HG02938 (cell line): ENCODE results near the gene OSGIN1.

Experiments
- ATAC-seq: cut with Tn5 transposase; IDR thresholded peaks from one replicate; pipeline ENCODE4 v1.9.1; 2021; ENCODE audit warnings: mild to moderate bottlenecking, moderate library complexity; ENCODE audit not compliant: unreplicated experiment

Gene OSGIN1

GRCh38 chr16:83995754-83996153 lies 42.7 kb downstream of the OSGIN1 start:
- ATAC-seq = no peak

- ATAC-seq = no peak
These were observed 43.6 kb downstream of the OSGIN1 start for GRCh38 chr16:83996481-83997252.

- no peak for ATAC-seq
These were observed 45.1 kb downstream of the OSGIN1 start for GRCh38 chr16:83998091-83998490.

- ATAC-seq = no peak
These were observed 48.1 kb downstream of the OSGIN1 start for GRCh38 chr16:84000989-84001642.

DNA sequence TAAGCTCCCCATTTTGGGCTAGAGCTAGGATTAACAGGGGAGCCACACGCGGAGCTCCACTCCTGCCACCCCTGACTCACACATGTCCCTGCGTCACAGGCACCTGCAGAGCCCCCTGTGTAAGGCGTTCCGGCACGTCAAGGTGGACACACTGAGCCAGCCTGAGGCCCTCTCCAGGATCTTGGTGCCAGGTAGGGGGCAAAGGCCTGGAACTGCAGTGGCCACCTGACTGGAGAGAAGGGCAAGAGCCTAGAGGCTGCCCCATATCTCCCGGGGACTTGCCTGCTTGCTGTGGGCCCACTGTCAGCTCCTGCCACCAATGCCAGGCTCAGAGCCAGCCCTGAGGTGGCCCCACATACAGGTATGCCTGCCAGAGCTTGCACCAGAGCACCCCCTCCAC lies 48.7 kb downstream of the OSGIN1 start:
- no peak for ATAC-seq

- no peak for ATAC-seq
These were observed 50.0 kb downstream of the OSGIN1 start for GRCh38 chr16:84003038-84003437.

- no peak for ATAC-seq
These were observed 51.4 kb downstream of the OSGIN1 start for GRCh38 chr16:84004442-84004841.

- ATAC-seq = no peak
These were observed 52.4 kb downstream of the OSGIN1 start for GRCh38 chr16:84005391-84005790.

DNA sequence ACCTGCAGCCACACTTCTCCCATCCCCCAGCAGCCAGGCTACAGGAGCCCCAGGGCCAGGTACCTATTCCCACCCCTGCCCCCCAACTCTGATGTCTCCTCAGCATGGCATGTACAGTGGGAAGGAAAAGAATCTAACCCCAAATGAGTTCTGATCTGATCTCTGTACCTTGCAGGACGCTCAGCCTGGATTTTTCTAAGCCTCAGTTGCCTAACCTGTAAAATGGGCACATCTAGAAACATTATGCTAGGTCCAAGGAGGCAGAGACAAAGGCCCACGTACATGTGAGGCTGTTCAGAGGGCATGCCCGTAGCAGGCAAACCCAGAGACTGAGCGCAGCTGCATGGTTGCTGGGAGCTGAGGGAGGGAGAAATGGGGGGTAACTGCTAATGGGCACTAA lies 54.5 kb downstream of the OSGIN1 start:
- ATAC-seq = no peak

DNA sequence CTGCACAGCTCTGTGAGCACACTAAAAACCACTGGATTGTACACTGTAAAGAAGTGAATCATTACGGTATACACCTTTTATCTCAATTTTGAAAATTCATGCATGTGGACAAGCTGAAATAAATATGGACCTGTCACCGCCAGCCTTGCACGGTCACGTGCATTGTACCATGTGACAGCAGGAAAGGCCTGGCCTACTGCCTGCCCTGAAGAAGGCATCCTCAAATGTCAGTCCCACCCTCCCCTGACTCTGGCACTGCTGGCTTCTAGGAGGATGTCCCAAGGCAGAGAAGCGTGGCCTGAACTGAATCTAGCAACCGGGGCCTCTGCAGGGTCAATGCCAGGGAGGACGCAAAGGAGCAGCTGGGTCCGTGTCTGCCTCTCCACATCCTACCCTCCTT lies 54.9 kb downstream of the OSGIN1 start:
- no peak for ATAC-seq

DNA sequence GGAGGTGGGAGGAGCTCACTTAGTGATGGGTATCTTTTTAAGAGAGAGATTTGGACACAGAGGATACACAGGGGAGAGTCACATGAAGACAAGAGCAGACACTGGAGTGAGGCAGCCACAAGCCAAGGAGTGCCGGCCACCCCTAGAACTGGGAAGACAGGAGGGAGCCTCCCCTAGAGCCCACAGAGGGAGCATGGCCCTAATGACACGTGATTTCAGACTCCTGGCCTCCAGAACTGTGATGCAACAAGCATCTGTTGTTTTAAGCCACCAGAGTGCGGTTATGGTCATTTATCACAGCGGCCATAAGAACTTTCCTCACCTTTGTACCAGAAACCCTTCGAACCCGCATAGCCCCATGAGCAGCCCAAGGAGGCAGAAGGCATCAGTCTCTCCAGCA lies 56.2 kb downstream of the OSGIN1 start:
- ATAC-seq = no peak

GRCh38 chr16:84013787-84014569 lies 60.9 kb downstream of the OSGIN1 start:
- peak; percentile 77 for ATAC-seq

DNA sequence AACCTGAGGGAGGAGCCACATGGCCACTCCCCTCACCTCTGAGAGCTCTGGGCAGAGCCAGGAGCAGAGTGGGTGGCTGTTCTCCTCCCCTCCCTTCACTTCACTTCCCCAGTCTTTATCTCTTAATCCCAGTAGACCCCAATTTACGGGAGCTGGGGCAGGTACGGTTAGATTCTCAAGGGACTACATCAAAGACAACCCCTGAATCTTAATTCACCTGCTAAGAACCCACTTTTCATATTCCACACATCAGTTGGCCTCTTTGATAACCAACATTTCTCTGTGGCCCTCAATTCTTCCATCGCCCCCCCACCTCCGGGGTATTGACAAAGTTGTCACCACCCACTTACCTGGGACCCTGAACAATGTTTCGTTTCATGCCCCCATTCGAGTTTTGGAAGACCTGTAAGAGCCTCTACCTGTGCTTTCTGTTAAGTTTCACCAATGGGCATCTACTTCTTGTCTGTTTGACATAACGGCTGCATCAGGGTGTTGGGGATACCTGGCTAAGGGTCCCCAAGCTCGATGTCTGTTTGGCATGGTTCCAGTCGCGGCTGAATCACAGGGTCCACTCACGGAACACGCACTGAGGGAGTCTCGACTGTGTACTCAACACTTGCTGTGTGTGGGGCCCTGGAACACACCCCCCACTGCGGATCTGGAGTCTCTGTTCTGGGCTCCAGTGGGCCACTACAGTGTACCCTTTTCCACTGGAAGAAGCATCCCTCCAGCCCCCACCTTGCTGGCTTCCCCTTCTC lies 61.7 kb downstream of the OSGIN1 start:
- ATAC-seq = no peak

- no peak for ATAC-seq
These were observed 62.4 kb downstream of the OSGIN1 start for GRCh38 chr16:84015399-84015798.
